Activated CD4-positive, alpha-beta T cell treated with anti-CD3 and anti-CD28 coated beads for 24 hours (primary cell): ENCODE measurements around the gene TNIP1.
A peak's percentile ranks its signal among the peaks of the same experiment; 100 is the strongest.

Experiments
- DNase-seq, 2 donors: peaks; one replicate each; pipeline ENCODE4 v3.0.0-alpha.2; 2020; ENCODE audit warnings: low read depth in 2 of 2

Gene TNIP1

DNA sequence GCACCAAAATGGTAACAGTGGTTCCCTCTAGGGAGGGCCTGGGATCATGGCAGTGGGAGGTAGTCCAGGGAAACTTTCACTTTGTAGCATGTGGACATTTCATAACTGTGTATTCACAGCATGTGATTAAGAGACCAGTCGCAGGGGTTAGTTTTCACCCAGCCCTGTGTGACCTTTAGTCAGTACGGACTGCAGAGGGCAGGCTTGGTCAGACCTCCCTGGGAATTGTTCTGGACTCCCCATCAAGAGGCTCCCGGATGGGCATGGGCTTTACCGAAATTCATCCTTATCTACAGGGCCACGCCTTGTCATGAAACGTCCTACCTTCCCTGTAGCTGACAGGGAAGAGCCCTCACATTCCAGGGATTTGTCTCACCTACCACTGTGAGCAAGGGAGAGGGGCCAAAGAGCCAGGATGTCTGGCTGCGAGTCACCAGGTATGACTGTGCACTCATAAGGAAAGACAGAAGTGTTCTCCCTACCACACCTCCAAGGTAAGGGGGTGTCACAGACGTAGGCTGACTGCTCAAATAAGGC, 40.6 kb downstream of the TNIP1 start:
- DNase-seq: no peak

DNA sequence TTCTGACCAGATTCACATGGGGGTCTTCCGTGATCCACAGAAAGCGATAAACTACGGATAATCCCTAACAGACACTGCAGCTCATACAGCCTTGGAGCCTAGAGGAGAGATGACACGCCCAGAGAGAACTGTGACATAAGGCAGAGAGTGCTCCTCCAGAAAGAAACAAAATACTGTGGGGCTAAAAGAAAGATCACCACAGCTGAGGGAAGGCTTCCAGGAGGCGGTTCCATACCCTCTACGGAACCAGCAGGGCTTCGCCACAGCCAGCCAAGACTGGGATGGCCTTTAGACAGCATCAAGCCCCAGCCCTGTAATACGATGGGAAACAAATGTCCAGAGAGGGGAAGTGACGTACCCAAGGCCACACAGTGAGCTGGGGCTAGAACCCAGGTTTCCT, 41.2 kb downstream of the TNIP1 start:
- DNase-seq: no peak

DNA sequence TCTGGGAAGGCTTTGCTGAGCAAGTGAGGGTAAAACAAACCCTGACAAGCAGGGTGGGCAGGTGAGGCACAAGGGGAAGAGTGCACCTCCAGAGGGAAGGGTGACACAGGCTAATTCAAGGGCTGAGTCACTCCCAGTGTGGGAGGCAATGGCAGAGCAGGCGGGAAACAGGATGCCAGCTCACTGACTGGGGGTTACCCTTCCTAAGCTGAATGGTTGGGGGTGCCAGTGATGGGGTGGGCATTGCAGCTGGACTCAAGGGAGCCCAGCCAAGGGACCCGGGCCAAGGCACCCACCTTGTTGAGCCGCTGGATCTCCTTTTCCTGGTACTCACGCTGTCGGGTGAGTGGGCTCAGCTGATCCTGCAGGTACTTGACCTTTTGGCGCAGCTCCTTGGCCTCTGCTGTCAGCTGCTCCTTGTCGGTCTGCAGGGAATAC, 42.0 kb downstream of the TNIP1 start:
- peak in 1 of 2 donors; percentile 24 for DNase-seq

DNA sequence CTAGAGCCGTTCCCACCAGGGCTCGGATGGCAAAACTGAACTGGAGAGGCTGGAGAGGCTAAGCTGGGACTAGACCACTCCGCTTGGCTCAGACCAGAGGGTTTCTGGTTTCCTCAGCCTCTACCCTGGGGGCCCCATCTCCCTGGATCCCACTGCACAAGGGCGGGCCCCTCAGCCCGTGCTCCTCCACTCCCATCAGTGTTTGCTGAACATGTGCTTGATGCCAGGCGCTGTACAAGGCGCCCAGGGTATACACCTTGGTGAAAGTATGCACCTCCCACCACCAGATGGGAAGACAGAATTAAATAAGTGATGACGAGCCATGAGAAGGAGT, 42.5 kb downstream of the TNIP1 start:
- no peak for DNase-seq

DNA sequence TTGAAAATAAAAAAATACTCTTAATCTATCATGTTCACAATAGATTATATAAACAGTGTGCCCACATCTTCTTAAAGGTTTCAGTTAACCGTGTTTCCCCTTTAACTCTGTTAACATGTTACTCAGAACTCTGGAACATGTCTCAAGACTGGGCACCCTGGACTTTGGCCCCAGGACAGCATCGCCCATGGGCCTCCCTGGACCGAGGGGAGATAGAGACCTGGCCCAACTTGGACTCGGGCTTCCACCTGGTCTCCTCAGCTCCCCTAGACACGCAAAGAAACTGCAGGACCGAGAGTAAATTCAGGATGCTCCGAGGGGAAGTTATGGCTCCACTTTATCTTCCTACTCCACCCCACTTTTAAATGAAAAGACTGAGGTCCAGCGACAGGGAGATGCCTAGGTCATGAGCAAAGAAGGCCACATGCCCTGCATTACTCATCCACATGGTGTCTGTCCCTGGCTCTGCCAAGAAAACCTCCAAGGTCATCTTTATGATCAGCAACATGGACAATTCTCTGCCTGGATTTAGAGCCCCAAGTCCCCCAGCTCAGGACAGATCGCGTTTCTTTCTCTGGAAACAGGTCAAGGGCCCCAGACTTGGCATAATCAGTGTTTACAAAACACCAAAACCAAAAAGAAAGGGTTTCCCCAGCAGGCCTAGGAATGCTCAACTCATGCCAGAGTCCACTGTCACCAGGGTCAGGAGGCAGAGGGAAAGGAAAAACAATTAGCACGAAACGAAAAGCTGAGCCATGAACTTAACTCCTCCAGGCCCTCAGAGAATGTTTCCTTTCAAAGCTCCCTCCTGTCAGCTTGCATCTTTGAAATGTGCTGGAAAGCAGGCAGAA, 43.0 kb downstream of the TNIP1 start:
- DNase-seq: no peak

DNA sequence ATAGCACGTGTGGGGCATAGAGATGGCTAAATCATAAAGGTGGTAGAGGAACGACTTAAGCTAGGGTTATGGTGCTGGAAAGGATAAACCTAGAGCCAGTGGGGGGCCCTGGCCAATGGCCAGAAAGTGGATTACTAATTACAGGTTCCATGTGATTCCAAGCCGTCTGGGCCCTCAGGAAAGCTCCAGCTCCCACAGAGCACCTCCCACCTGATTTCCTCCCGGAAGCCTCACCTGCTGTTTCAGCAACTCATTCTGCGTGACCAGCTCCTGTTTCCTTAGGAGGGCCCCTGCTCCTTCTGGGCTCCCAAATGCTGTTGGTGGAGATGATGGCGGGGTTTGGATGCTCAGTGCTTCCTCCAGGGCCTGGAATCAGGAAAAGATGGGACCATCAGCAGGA, 44.3 kb downstream of the TNIP1 start:
- no peak for DNase-seq

DNA sequence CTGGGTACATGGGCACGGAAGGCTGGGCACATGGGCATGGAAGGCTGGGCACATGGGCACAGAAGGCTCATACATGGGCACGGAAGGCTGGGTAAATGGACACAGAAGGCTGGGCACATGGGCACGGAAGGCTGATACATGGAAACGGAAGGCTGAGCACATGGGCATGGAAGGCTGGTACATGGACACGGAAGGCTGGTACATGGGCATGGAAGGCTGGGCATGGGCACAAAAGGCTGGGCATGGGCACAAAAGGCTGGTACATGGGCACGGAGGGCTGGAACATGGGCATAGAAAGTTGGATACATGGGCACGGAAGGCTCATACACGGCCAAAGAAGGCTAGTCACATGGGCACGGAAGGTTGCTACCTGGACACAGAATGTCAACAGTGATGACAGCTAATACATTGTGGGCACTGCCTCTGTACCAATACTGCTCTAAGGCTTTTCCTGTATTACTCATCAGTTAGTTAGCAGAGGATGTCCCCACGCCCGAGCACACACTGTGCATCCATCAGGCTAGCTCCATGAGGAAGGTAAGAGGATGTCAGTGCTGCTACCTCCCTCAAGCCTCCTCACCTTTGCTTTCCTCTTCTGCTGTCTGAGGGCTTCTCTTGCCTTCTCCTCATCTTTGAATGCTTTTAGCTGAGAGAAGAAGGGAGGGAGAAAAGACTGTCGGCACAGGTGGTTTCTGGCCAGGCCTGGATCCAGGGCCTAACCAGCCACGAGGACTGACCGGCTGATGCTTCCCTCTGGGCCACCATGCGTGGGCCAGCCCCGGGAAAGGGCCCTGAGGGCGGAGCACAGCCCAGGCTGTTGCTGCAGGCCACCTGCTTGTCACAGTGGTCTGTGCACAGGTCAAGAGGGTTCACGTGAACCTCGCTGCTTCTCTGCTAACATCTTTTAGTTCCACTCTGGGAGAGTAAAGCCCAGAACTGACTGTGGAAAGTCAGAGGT, 46.1 kb downstream of the TNIP1 start:
- no peak for DNase-seq

DNA sequence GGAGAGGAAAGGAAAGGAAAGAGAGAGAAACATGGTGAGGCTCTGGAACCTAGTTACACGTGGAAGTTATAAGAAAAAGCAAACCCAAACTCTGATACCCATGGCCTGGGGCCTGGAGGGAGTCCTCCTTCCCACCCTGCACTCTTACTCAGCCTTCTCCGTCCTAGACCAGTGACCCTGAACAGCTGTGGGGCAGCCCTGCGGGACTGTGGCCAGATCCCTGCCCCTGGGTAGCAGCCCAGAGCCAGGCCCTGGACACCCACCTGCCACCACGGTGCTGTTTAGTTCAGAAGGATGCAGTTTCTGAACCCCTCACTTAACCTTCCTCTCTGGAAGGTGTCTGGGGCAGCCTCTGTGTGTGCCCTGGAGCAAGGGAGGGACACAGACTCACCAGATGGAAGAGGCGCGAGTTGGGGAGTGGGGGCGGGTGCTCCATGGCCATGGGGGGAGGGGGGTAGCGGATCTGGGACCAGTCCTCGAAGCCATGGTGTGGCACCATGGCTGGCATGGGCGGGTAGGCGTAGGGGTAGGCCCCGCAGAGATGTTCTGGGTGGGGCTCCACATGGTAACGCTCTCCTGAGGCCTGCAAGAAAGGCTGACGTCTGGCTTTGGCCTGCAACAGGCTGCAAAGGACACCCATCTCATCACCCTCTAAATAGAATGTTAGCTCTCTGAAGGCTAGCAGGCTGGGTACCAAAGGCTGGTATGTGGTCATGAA, 47.5 kb downstream of the TNIP1 start:
- no peak for DNase-seq

DNA sequence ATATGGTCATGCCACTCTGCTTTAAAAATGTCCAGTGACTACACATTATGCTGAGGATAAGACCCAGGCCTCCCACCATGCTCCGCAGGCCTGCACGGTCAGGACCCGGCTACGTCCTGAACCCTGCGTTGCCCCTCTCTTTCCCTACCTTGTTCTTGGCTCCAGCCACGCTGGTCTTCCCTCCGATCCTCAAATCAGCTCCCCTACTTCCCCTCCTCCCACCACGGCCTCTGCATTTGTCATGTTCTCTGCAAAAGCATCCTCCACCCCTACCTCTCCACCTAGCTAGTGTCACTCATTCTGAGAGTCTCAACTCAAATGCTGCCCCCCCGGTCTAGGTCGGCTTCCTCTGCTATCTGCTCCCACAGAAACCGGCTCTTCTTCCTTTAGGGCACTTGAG, 49.3 kb downstream of the TNIP1 start:
- DNase-seq: no peak

DNA sequence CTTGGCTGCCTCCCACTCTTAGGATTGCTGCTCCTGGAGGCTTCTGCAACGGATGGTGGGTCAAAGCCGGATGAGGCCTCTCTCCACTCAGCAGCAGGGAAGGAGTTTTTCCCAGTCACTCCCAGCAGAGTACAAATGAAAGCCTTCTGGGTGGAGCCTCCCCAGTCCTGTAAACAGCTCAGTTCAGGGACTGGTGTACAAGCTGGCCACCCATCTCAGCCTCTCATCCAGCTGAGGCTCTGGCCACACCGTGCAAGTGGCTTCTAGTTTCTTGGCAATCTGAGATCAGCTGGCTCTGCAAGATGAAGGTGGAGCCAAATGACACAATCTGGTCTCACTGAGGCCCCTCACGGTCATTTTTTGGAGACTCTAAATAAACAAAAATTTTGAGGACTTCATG, 50.5 kb downstream of the TNIP1 start:
- no peak for DNase-seq

DNA sequence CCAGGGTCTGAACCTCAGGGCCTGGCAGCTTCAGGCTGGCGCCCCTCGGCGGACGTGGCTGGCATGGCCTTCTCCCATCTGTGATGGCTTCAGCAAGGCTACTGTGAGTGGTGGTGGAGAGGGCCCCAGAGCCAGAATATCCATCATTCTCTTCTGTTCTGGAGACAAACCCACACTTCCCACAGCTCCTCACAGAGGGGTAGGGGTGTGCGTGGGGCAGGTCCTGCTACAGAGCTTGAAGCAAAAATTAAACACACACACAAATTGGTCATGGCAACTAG, 50.8 kb downstream of the TNIP1 start:
- DNase-seq: no peak

DNA sequence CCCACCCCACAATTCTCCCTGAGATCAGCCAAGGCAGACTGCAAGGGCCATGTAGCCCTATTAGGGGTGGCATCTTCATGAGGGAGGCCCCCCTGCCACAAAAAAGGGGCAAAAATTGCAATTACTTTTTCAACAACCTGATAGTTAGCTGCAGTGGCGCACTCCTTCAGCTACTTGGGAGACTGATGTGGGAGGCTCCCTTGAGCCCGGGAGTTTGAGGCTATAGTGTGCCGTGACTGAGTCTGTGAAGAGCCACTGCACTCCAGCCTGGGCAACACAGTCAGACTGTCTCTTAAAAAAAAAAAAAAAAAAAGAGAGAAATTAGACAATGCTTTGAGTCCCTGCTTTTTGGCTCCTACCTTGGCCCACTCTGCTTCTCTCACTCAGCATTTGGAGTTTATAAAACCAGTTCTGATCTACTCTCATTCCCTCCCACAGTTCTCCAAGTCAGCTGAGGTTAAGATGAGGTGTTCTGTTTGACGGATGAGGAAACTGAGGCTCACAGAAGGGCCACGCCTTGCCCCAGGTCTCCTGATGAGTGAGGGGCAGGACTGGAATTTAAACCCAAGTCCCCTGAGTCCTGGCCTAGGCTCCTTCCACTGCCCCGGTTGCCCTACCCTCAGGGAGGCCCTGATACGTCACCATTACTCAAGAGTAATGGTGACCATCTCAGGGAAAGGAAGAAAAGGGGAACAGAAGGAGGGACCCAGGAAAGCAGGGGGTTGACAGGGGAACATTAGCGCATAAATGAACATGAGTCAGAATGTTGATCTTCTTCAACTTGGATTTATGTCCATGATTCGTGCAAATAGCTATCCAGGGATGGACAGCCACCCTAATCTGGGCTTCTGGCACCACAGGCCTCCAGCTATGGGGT, 51.4 kb downstream of the TNIP1 start:
- DNase-seq: no peak

DNA sequence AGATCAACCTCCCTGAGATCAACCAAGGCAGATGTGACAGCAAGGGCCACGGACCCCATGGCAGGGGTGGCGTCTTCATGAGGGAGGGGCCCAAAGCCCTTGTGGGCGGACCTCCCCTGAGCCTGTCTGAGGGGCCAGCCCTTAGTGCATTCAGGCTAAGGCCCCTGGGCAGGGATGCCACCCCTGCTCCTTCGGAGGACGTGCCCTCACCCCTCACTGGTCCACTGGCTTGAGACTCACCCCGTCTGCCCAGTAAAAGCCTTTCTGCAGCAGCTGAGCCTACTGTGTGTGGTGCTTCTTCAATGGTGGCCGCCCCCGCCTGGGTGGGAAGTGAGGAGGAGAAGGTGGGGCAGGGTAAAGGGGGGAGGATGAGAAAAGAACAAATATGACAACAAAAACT, 52.1 kb downstream of the TNIP1 start:
- no peak for DNase-seq

DNA sequence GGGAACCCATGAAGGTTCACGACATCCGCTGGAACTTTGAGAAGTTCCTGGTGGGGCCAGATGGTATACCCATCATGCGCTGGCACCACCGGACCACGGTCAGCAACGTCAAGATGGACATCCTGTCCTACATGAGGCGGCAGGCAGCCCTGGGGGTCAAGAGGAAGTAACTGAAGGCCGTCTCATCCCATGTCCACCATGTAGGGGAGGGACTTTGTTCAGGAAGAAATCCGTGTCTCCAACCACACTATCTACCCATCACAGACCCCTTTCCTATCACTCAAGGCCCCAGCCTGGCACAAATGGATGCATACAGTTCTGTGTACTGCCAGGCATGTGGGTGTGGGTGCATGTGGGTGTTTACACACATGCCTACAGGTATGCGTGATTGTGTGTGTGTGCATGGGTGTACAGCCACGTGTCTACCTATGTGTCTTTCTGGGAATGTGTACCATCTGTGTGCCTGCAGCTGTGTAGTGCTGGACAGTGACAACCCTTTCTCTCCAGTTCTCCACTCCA, 52.8 kb downstream of the TNIP1 start:
- DNase-seq: no peak

DNA sequence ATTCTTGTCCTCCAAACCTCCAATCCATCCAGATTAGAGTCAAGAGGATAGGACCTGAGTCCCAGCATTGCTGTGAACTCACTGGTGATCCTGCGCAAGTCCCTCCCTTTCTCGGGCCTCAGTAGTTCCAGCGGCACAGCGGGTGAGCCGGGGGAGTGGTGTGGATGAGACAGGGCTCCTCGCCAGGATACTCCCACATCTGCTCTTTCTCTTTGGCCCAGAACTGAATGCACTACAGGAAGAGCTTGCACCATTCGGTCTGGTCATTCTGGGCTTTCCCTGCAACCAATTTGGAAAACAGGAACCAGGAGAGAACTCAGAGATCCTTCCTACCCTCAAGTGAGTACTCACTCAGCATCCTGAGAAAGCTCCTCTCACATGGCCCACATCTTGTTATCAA, 54.2 kb downstream of the TNIP1 start:
- DNase-seq: no peak

DNA sequence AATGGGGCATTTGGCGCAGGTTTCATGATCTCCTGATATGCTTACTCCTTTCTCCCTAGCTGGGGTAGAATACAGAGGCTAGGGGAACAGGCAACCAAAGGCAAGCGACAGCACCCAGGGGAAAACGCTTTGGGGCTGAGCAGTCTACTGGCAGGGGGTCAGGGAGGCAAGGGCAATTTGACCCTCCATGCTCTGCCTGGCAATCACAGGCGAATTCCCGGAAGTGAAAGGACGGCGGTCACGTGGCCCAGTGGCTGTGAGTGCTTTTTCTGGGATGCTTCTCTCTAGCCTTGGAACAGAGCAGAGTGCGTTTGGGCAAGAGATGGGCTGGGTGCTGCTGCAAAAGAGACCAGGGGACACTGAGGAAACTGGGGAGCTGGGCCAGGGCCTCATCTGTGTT, 54.7 kb downstream of the TNIP1 start:
- DNase-seq: no peak

DNA sequence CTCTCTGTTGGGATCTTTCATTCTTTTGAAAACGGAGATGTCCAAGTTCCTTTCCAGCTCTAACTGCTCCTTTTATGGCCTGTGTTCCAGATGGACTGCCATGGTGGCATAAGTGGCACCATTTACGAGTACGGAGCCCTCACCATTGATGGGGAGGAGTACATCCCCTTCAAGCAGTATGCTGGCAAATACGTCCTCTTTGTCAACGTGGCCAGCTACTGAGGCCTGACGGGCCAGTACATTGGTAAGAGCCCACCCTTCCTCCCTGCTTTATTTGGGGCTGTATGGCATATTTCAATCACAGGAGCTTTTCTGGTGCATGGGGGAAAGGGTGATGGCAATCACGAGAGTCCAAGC, 55.6 kb downstream of the TNIP1 start:
- DNase-seq: no peak

DNA sequence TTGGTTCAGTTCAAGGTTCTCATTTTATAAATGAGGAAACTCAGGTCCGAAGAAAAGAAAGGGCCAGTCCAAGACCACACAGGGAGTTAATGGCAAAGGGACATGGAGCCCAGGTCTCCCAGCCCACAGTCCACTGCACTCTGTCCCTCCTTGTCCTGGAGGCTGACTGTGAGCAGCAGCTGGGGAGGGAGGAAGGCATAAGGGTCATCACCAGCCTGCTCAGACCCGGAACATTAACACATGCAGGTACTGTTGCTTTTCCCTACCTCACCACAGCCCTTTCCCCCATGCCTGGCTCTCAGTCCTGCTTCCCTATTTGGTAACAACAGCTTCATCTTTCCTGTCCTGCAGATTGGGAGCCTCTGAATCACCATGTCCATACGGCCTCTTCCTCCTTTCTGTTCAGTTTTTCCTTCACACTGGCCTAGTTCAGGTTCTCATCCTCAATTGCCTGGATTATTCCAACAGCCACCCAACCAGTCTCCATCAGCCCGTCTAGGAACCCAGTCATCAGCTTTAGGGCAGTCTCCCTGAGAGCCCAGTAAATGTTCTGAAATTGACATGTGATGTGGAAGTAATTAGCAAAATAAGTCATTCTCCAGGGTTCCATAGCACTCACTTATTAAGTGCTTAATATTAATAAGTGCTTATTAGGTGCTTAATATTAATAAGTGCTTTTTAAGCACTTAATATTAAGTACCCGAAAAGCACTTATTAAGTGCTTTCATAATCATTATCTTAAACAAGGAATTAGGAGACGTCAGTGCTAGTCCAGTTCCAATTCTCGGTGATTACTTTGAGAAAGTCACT, 56.2 kb downstream of the TNIP1 start:
- DNase-seq: no peak

DNA sequence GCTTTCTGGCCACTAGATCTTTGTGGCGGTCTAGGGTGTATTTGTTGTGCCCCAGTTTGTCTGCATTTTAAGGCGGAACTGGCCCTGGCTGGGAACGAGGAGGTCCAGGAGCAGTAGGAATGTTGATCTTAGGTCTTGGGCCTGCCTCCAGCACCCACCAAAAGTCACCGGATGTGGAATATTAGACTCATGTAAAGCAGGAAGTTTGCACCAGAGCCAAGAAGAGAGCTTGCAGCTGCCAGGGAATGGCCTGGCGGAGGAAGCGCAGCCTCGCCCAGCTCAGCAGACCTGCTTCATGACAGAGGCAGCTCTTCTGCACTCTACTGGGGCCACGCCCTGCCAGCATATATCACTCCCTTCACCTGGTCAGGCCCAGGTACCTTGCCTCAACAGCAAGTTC, 57.2 kb downstream of the TNIP1 start:
- DNase-seq: no peak

DNA sequence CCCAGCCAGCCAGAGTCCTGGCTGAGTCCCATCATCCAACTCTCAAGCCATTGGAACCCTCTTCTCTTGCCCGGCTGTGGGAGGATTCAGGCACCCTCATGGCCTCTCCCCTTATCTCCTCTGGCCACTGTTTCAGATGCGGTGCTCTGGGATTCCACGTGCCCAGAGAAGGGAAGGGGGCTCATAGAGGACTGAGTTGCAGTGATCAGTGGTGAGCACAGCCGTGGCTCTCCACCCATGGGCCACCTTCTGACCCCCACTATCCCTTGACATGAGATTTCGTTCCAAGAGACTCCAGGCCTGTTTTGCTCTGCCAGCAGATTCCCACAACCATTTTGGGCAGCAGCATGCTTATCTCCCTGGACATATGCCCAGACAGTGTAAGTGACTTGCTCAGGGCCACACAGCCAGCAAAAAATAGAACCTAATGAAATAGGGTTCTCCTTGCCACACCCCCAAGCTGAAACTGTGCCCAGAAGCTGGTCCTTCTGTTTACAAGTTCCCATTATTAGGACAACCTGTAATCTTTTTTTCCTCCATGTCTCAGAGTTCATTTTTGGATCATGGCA, 57.7 kb downstream of the TNIP1 start:
- DNase-seq: no peak
